GM18511 (cell line): ENCODE results near the gene ABLIM2.

Experiments used
- ATAC-seq: cut with Tn5 transposase; IDR thresholded peaks from one replicate; pipeline ENCODE4 v1.9.1; 2021; ENCODE audit warnings: mild to moderate bottlenecking, moderate library complexity; ENCODE audit not compliant: unreplicated experiment

ABLIM2 gene

DNA sequence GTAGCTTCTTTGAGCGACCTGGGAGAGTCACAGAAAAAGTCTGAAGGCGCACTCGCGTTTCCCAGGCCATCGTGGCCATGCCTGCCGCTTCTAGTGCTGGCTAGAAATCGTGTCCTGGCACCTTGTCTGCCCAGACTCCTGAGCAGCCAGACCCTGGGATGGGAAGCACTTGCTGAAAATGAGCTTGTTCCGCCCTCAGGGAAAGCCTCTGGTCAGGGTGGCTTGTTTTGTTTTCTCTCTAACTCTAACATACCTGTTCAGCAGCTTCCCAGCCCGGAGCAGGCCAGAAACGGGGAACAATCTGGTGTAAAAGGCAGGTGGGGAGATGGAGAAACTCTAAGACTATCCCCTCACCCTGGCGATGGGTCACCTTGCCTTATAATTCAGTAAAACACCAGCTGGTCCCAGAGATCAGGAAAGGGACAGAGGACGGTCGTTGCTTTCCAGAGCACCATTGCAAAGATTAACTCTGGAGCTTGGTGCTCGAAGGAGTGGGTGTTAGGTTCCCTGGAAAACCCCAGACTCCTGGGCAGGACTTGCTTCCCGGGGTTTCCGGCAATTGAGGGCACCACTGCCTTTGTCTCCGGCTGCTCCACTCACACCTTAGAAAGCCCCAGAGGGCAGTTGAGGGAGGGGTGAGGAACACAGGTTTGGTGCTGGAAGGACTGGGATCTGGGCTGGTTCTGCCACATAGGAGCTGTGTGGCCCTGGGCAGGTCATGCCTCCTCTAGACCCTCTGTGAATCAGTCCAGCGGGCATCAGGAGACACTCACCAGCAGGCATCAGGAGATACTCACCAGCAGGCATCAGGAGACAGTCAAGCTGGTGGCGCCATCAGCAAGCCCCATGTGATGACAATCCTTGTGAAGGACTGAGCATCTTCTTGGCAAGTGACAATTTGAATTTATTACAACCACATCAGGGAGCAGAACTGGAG lies 36.0 kb upstream of the ABLIM2 start:
- no peak for ATAC-seq

DNA sequence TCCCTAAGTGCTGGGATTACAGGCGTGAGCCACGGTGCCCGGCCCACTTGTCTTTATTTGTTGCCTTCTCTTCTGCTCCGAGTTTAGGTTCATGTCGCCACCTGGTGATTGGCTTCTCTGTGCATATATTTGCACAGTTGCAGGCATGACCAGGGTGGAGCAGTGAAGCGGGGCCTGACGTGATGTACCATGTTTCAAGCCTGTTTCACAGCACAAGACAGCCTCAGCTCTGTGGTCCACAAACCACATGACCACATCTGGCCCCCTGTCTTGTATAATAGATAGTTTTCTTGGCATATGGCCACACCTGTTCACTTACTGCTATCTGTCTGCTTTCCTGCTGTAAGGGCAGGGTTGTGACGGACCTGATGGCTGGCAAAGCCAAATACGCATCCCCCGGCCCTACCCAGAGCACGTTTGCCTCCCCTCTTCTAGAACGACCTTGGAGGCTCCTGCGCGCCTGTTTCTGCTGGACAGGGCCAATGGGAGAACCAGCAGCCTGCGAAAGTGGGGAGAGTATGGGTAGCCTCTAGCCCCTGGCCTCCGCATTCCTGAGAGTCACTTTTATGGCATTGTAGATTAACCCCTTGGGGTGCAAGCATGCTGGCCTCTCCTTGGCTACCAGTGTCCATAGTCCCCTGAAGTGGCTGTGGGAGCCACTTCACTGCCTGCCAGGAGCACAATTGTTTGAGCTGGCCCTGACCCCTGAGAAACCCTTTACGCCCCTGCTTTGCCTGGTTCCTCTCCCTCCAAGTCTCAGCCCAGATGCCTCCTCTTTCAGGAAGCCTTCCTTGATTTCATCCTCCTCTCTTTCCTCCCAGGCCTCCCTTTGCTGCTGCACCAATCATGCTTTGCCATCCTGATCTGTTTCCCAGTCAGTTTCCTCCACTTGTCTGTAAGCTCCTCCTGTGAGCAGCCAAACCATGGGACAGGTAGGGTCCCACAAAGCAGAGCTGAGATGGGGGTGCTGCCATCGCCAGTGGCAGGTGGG lies 34.4 kb upstream of the ABLIM2 start:
- peak; percentile 89 for ATAC-seq

DNA sequence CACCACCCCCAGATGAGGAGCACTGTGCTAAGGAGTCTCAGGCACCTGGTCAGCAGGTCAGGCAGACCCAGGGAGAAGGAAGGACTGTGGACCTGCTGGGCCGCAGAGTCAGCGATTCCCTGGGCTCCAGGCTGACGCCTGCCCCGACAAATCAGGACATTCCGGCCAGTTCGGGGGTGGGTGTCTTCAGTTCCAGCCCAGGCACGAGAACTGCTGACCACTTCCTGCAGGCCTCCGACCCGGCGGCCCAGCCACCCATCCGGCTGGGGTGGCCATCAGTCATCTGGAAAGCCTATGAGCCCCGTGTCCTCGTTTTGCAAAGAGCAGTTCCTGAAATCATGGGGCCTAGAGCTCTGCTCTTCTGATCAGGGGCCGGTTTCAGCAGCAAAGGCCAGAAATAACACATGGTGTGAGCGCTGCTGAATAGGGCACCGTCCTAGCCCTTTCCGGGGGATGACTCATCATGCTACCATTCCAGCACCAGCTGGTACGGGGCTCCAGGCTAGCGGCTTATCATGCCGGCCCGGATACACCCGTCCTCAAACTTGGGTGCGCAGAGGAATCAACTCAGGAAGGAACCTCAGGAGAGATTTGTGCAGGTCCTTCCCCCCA lies 32.6 kb upstream of the ABLIM2 start:
- peak; percentile 52 for ATAC-seq

DNA sequence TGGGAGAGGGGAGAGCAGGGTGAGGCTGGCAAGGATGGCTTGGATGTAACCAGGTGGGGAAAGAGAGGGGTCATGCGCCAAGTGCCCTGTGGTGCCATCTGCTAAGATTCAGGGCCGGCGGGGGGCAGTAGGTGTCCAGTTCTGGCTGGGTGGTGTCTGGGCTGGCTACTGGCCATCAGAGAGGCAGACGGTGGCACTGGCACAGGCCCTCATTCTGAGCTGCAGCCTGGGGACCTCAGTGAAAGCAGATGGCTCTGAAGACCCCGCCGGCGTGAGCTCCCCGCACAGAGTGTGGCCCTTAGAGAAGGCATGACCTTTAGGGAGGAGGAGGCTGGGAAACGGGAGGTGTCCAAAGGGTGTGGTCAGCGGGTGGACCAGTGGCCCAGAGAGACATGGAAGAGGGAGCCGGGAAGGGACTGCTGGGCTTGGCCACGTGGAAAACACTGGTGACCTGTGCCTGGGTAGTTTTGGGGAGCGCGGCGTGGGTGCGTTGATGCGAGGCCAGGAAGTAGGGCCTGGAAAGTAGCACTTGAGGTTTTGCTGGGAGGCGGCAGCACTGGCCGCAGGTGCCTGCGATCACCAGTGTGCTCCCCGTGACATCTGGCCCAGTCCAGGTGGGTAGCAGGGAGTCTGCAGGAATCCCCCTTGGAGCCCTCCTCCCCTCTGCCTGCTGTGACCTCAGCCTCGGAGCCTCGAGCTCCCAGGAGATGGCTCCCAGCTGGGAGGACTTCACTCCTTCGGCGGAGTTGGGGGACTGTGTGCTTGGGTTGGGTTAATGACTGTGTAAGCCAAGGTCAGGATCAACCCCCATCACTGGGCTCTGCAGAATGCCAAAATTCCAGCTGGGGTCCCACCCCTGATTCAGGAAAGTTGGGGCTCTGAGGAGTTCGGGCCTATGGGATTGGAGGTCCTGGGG lies 31.2 kb upstream of the ABLIM2 start:
- no peak for ATAC-seq

DNA sequence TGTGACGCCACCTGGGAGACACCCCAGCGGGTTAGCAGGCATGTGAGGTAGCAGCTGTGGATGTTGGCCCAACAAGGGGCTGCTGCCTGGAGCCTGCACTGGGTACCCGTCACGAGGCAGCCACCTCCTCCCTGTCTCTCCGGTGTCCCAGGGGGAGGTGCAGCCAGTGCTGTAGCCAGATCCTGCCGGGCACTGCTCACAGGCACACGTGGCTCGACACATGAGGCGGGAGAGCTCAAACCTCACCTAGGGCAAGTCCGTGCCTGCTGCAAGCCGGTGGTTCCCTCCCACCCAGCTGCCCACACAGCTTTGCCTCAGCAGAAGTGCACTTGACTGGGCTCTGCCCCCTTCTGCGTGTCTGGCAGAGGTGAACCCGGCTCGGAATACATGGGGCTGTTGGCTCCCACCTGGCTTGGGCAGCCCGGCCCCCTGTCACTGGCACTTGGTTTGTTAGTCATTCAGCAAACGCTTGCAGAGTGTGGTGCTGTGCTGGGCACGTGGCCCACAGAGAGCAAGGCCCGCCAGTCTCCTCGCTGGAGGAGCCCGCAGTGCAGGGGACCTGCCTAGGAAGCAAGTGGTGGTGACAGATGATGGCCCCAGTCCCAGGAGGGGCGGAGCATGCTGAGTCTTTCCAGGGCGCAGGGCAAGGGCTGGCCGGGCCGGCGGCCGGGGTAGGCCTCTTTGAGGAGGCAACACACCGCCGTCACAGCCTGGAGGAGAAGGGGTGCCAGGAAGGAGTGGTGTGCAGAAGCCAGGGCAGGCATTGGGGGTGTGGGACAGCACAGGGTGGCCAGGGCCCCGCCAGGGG lies 30.3 kb upstream of the ABLIM2 start:
- ATAC-seq, result no peak

DNA sequence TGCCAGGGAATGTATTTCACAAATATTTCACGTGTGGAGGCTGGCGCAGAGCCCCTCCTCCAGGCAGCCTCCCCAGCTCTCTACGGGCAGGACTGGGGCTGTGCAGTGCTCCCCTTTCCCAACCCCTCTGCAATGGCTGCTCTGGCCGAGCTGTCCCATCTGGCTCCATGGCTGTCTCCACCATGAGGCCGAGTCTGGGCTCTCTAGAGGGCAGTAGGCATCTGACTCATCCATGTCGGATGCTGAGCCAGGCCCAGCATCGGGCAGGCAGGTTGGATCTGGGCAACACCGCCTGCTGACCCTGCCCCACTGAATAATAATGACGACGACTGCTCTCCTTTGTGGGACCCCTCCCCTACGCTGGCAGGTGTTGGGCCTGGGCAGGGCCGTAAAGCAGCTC lies 29.5 kb upstream of the ABLIM2 start:
- no peak for ATAC-seq

DNA sequence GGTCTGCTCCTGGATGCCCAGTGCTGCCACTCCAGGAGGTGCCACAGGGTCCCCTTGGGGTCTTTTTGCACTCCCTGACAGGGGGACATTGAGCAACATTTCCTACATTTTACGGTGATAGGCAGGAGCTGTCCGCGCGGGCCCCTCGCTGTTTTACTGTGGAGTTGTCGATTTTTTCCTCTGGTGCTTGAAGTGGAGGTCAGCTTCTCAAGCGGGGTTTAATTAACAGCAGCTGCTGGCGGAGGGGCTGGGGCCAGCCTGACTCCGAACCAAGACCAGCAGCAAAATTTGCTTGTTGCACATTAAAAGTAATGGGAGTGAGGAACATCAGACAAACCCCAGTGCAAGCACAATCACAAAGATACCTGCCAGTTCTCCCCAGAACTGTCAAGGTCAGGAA lies 27.3 kb upstream of the ABLIM2 start:
- ATAC-seq, result no peak

DNA sequence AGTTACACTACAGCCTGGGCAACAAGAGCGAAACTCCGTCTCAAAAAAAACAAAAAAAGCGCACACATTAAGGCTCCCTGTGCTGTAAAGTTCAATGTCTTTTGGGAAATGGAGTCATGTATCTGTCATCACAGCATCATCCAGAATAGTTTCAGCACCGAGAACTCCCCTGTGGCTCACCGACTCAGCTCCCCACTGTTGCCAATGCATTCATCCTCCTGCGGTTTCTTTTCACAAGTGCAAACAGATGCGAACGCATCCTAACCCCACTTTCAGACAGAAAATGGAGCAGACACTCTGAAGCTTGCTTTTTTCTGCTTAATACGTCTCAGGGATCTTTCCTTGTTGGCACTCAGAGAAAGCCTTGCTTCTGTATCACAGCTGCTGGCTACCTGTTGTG lies 26.7 kb upstream of the ABLIM2 start:
- no peak for ATAC-seq

DNA sequence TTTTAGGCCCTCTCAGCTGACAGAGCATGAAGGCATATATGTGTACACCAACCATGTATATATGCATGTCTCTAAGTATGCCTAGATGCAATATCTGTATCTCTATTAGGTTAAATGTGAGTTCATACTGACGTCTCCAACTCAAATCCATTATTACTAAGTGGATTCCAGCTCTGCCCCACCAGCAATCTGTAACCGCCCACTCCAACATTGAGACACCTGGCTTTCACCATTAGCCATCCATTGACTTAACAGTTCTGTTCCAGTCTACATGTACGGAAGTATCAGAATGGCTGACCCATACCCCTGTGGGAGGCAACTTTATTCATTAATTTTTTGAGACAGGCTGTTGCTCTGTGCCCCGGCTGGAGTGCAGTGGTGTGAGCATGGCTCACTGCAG lies 25.4 kb upstream of the ABLIM2 start:
- no peak for ATAC-seq

DNA sequence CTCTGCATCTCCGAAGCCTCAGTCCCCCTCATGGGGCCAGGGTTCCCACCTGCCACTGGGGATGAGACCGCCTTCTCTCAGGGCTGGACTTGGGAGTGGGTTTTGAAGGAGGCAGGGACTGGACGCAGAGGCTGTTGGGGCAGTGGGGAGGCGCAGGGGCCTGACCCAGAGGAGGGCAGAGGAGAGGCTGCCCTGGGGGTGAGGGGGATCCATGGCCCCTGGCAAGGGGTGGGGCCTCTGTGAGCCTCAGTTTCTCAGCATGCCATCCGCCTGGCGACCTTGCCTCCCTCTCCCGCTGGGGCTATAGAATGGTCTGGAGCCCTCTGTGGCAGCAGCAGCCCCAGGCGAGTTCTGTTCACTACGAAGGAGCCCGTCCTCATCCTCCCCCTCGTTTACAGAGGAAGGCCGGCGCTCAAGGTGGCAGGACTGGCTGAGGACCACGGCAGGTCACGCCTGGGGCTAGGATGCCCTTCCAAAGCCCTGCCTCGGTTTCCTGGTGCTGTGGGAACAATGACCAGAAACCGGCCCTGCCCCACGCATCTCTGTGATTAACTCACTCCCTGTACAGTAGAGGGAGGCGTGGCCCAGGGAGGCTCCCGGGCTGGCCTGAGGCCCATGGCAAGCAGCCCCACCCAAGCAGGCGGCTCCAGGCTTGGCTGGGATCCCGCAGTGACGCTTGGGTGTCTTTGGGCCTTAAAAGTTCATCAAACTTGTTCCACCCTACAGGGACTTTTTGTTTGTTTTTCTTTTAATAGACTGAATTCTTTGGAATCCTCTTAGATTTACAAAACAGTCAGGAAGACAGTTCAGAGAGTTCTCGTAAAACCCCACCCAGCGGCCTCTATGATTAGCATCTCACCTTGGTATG lies 24.5 kb upstream of the ABLIM2 start:
- no peak for ATAC-seq

DNA sequence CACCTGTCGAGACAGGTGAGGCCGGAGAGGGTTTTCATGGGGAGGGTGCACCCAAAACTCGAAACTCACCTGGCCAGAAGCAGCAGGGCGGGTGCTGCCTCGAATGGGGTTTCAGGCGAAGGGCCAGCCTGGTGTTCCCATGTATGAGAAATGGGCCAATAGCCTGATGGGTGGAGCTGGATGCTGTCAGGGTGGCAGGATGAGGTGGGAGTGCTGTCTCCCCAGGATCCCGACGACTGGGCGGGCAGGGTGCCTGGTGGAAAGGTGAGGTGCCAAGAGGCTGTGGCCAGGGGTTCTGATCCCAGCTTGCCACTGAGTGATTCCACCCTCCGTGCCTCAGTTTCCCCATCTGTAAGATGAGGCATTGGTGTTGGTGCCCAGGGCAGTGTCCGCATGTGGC lies 23.7 kb upstream of the ABLIM2 start:
- ATAC-seq, result no peak

DNA sequence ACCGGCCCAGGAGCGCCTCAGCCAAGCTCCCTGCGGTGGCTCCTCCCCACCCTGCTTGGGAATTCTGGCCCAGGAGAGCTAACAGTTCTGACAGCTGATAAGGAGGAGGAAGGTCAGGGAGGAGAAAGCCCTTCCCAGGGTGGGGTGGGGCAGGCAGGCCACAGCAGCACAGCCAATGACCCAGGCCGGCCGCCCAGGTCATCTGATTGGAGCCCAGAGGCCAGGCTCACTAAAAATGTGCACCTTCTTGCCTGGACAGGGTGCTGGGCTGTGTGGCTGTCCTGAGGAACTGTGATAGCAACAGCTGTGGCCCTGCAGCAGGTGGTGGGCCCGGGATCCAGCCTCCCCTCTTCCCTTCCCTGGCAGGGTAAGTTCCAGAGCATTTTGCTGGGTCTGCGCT lies 23.2 kb upstream of the ABLIM2 start:
- ATAC-seq, result no peak

DNA sequence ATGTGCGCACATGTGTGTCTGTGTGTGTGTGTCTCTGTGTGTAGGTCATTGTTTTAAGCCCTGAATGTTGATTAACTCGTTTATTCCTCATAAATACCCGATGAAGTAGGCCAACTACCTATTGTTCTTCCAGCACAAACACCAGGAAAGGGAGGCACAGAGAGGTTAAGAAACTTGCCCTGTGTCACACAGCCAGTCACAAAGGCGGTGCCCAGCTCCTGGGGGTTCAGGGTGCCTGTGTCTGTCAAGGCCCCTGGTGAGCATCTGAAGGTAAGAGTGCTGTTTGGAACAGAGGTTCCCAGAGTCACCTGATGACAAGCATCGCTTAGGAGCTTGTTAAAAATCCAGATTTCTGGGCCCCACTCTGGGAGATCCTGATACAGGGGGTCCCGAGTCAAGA lies 22.5 kb upstream of the ABLIM2 start:
- ATAC-seq, result no peak

DNA sequence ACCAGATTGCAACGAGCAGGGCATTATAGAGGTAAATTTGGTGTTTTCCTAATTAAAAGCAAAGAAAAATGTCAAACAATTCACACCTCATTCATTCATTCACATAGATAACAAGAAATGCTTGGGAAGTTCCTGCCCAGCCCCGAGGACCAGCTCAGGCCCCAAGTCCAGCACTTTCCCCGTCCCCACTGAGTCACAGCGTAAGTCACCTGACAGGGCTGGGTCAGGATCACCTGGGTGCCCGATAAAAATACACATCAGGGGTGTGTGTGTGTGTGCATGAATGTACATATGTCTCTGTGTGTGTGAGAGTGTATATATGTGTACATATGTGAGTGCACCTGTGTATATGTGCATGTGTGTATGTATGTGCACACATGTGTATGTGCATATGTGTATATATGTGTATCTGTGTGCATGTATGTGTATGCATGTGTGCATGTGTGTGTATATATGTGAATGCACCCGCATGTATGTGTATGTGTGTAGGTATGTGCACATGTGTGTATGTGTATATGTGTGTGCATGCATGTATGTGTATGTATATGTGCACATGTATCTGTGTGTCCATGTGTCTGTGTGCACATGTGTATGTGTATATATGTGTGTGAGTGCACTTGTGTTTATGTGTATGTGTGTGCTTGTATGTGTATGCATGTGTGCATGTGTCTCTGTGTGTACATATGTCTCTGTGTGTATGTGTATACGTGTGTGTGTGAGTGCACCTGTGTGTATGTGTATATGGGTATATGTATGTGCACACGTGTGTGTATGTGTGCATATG lies 21.9 kb upstream of the ABLIM2 start:
- ATAC-seq, result no peak

DNA sequence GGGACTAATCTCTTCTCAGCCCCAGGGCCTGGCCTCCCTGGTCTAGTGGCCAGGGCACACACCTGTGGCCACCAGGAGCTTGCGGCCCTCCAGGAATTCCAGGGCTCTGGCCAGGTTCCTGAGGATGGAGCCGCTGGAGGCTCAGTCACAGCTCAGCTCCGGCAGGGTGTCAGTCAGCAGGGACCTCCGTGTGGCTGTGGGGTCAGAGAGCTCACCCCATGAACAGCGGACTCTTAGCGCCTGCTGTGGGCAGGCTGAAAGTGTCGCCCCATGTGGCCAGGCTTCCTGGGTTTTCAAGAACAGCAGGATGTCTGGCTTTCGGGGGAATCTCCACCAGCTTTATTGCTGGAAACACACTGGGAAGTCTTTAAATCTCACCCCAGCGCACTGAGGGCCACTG lies 21.2 kb upstream of the ABLIM2 start:
- no peak for ATAC-seq

DNA sequence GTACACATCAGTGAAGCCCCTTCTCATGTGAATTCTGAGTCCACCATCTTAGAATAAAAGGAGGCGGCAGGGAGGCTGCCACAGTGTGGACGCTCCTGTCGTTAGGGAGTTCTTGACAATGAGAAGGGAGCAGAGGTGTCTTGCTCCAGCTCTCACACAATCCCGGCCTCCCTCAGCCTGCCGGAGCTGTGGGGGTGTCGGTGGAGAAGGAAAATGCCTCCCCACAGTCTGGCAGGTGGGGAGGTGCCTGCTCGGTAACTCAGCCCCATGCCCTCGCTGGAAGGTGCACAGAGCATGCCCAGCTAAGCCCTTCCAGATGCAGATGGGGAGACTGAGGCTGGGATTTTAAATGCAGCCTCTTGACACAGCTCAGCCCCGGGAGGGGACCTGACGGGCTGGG lies 20.5 kb upstream of the ABLIM2 start:
- ATAC-seq, result no peak

DNA sequence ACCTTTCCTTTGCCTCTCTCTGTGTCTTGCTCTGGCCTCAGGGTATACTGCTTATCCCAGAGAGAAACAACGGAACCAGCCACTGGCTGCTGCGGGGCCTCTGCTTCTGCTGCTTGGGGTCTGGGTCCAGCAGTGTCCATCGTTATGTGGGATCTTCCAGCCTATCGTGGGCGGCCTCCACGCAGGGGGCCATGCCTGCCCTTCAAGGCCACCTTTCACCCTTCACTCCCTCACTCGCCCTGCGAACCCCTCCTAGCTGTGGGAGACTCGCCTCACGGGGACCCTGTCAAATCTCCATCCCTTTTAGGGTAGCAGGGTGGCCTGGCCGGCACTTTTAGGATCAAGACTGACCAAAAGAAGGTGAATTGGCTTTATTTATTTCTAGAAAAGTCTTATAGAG lies 19.3 kb upstream of the ABLIM2 start:
- ATAC-seq, result no peak

DNA sequence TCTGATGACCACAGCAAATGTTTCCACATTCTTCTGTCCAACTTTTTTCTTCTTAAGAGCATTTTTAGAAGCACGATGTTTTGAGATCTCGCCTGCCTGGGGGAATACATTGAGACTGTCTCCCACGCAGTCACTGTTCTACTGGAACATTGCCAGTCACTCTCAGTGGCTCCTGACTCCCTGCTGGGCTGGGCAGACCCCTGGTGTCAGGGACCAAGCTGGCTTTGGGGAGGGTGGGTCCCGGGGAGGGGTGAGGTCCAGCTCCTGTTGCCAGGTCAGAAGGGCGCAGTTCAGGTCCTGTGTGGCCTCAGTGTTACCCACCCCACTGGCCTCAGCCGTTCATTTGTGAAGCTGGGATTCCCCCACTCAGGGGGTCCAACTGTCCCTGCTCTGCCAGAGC lies 18.9 kb upstream of the ABLIM2 start:
- ATAC-seq, result no peak
